ENCODE results near the gene FOXD4L6.
"Not testable (repeated sequence)": the region's sequence is repeated elsewhere in the genome, so short reads cannot be mapped to it uniquely, and the experiment has no call there.

GRCh38 chr9:41113348-41113747 is 15.1 kb downstream of the FOXD4L6 start:
- not testable (repeated sequence) for TF ChIP-seq POLR2A (IDR thresholded peaks at IDR 0.05); CTCF (IDR thresholded peaks at IDR 0.05 in 4 of 5, conservative IDR thresholded peaks at IDR 0.05 in 1 of 5)
